ENCODE measurements around the gene NGF. TPM values are rescaled to one million over a fixed set of nuclear protein-coding genes. Genes with fewer than 3 reads are reported as not detected.
"Not testable (repeated sequence)": the region's sequence is repeated elsewhere in the genome, so short reads cannot be mapped to it uniquely, and the experiment has no call there.

NGF gene
- not detected for total RNA-seq

DNA sequence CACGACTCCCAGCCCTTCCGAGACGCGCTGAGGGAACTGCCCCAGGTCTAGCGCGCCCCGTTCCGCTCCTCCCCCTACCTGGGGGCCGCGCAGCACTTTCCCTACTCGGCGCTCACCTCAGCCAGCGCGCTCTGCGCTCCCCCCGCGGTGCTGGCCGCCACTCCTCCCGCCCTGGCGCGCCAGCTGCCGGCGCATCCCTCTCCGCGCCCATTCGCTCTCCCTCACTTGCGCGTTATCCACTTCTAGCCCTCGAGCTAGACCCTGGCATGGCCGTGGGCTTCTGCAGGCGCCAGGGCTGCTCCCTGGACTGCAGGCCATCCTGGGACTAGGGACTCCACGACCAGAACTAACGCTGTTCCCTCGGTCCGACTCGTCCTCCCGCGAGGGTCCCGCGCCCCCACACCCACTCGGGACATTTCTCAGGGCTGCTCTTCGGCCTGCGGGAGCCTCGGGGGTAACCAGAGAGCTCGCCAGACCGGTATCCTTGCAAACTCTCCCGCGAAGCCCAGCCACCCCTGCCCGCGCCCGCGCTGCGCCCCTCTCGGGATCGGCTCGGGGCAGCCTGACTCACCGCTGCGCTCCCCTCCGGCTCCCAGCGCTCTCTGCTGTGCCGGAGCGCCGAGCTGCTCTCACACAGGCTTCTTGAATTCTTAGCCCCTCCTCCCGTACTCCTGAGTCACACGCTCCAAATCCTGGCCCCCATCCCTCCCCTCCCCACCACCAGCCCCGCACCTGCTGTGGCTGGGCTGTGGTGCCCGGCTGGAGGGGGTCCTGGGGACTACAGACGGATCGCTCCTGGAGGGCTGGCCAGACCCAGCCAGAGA lies at the start of gene NGF:
TSS of gene NGF (minus strand) at position 617 of the 824 bp plus-strand sequence. CDS start 51,454 bp downstream, outside the sequence.
- CTCF ChIA-PET, result interaction anchor here (1.0 kb wide), 1 partner anchor 207 kb away, joined by 5 read pairs; no protein-coding TSS in a partner anchor
- Mint-ChIP-seq H3K27ac (no peak within 1 kb of the TSS), H3K4me1 (no peaks in the 10 kb centered on the region), H3K36me3 (ENCODE audit: low read depth) (no peaks in the 10 kb centered on the region), H3K27me3 (peaks cover 37% of the 10 kb centered on the region), H3K9me3 (no peaks in the 10 kb centered on the region), H3K4me3 (no peak within 1 kb of the TSS)
- DNase-seq, result no peak
- POLR2A ChIA-PET, result no interaction called here

DNA sequence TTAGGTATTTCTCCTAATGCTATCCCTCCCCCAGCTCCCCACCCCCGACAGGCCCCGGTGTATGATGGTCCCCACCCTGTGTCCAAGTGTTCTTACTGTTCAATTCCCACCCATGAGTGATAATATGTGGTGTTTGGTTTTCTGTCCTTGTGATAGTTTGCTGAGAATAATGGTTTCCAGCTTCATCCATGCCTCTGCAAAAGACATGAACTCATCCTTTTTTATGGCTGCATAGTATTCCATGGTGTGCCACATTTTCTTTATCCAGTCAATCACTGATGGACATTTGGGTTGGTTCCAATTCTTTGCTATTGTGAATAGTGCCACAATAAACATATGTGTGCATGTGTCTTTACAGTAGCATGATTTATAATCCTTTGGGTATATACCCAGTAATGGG lies 45.4 kb upstream of the NGF start:
- H3K9me3 Mint-ChIP-seq; DNase-seq; POLR2A ChIA-PET; H3K4me1 Mint-ChIP-seq; H3K36me3 Mint-ChIP-seq (ENCODE audit: low read depth); H3K27me3 Mint-ChIP-seq; H3K27ac Mint-ChIP-seq; H3K4me3 Mint-ChIP-seq; CTCF ChIA-PET: not testable (repeated sequence)

DNA sequence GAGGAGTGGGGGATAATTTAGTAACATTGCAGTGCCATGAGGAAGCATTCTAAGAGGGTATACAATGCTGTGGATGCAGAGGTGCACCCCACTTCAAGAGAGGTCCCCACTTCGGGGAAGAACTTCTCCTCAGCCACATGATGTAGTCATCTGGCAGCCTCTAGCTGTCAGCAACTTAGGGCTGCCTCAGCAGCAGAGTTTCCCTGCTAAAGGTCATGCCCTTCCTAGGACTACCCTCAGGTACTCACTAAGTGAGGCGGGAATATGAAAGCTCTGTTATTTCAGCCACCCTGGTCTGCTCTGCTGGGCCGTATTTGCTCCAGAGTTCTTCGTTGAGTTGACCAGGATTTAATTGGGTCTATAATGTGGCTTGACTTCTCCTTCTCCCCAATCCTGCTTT lies 41.9 kb upstream of the NGF start:
- Mint-ChIP-seq H3K9me3 (no peaks in the 10 kb centered on the region), H3K4me3 (no peak overlapping the region)

DNA sequence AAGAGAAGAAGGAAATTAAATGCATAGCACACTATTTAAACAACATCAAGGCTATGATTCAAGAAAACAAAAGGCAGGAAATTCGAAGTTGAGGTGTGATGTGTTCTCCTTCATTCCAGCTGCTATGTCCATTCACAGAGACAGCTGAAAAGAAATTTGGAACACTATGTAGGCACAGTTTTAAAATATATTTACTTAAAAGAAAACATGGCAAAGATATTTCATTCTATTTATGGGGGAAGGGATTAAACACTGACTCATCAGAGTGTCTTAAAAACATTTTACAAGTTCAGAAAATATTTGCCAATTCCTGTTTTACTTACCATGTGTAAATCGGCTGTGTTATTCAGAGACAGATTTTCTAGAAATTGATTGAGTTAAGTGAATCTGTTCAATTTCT lies 39.4 kb upstream of the NGF start:
- H3K4me1 Mint-ChIP-seq, result no peaks in the 10 kb centered on the region
- DNase-seq, result no peak
- CTCF ChIA-PET, result no interaction called here
- no peak overlapping the region for H3K4me3 Mint-ChIP-seq
- peaks cover 6% of the 10 kb centered on the region for H3K27me3 Mint-ChIP-seq
- no peaks in the 10 kb centered on the region for H3K36me3 Mint-ChIP-seq (ENCODE audit: low read depth)
- POLR2A ChIA-PET, result no interaction called here
- no peak overlapping the region for H3K27ac Mint-ChIP-seq
- no peaks in the 10 kb centered on the region for H3K9me3 Mint-ChIP-seq

More for the DNA sequence above, 41.9 kb upstream of the NGF start:
- H3K27ac Mint-ChIP-seq, result no peak overlapping the region
- no peaks in the 10 kb centered on the region for H3K4me1 Mint-ChIP-seq
- no peak for DNase-seq
- peaks cover 6% of the 10 kb centered on the region for H3K27me3 Mint-ChIP-seq
- no peaks in the 10 kb centered on the region for H3K36me3 Mint-ChIP-seq (ENCODE audit: low read depth)
- ChIA-PET POLR2A (no interaction called here), CTCF (no interaction called here)

DNA sequence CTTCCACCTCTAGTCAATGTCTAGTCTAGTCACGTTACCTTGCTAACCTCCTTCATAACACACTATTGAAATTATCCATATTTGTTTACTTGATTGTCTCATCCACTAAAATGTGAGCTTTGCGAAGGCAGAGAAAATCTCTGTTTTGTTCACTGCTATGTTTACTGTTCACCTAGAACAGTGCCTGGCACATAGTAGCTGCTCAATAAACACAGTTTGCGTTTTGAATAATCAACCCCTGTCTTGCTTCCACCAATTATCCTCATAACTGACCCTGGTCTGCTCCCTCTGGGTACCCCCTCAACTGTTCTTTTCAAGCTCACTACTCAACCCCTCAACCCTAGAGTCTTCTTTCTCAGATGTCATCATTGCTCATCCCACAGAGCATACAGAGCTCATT lies 36.5 kb upstream of the NGF start:
- ChIA-PET POLR2A (no interaction called here), CTCF (no interaction called here)
- no peak for DNase-seq
- Mint-ChIP-seq H3K9me3 (no peaks in the 10 kb centered on the region), H3K36me3 (ENCODE audit: low read depth) (no peaks in the 10 kb centered on the region), H3K4me1 (no peaks in the 10 kb centered on the region), H3K27ac (no peak overlapping the region), H3K4me3 (no peak overlapping the region), H3K27me3 (peaks cover 4% of the 10 kb centered on the region)

DNA sequence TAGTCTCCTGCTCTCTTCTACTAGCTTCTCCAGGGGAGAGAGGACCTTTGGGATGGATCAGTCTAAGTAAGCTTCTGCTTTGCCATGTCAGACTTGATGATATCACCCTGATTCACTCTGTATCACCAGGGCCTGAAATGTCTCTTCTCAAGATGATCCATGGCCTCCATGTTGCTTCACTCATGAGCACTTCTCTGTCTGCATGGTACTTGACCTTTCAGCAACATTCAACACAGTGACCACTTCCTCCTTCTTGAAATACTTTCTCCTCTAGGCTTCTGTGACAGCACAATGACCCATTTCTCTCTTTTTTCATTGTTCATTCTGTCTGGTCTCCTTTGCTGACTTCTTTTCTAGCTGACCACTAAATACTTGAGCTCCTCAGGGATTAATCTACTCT lies 35.3 kb upstream of the NGF start:
- no peak for DNase-seq
- CTCF ChIA-PET, result no interaction called here
- POLR2A ChIA-PET, result no interaction called here
- no peak overlapping the region for H3K27ac Mint-ChIP-seq
- no peak overlapping the region for H3K4me3 Mint-ChIP-seq
- no peaks in the 10 kb centered on the region for H3K9me3 Mint-ChIP-seq
- no peaks in the 10 kb centered on the region for H3K4me1 Mint-ChIP-seq
- H3K36me3 Mint-ChIP-seq (ENCODE audit: low read depth), result no peaks in the 10 kb centered on the region
- H3K27me3 Mint-ChIP-seq, result peaks cover 1% of the 10 kb centered on the region

DNA sequence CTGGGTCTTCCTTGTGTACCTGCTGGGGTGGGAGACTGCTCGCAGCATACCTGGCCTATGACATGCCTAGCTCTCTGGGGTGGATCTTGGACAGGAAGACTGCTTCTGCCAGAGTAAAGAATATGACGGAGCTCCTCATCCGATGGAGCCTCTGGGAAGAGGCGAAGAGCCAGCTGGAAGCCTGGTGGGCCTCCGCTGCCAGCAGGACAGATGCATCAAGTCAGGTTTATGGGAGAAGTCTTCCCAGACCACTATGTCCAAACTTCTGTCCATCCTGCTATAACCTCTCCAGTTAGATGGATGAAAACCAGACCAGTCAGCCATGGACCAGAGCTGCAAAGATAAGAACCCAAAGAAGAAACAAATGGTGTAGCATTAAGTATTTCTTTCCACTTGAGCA lies 27.7 kb upstream of the NGF start:
- H3K27me3 Mint-ChIP-seq, result no peaks in the 10 kb centered on the region
- H3K9me3 Mint-ChIP-seq, result no peaks in the 10 kb centered on the region
- H3K4me3 Mint-ChIP-seq, result no peak overlapping the region
- no peak overlapping the region for H3K27ac Mint-ChIP-seq
- ChIA-PET CTCF (no interaction called here), POLR2A (no interaction called here)
- H3K36me3 Mint-ChIP-seq (ENCODE audit: low read depth), result no peaks in the 10 kb centered on the region
- DNase-seq, result no peak
- no peaks in the 10 kb centered on the region for H3K4me1 Mint-ChIP-seq

DNA sequence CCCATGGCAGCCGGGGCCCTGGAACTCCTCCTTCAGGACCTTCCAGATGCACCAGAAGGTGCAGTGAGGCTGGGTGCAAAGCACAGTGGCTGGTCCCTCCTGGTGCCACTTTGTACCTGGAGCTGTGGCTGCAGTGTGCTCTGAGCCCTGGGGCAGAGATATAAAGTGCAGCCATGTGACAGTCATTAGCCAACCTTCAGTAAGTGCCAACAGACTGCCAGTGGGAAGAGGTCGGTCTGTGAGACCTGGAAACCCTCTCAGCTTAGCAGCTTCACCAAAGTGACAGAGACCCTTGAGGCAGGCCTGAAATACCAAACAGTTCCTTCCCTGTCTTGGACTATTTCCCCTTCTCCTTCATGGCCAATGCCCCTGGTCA lies 26.7 kb upstream of the NGF start:
- no peaks in the 10 kb centered on the region for H3K36me3 Mint-ChIP-seq (ENCODE audit: low read depth)
- no peaks in the 10 kb centered on the region for H3K27me3 Mint-ChIP-seq
- H3K9me3 Mint-ChIP-seq, result no peaks in the 10 kb centered on the region
- no peaks in the 10 kb centered on the region for H3K4me1 Mint-ChIP-seq
- DNase-seq, result no peak
- H3K27ac Mint-ChIP-seq, result no peak overlapping the region
- H3K4me3 Mint-ChIP-seq, result no peak overlapping the region
- ChIA-PET POLR2A (no interaction called here), CTCF (no interaction called here)

DNA sequence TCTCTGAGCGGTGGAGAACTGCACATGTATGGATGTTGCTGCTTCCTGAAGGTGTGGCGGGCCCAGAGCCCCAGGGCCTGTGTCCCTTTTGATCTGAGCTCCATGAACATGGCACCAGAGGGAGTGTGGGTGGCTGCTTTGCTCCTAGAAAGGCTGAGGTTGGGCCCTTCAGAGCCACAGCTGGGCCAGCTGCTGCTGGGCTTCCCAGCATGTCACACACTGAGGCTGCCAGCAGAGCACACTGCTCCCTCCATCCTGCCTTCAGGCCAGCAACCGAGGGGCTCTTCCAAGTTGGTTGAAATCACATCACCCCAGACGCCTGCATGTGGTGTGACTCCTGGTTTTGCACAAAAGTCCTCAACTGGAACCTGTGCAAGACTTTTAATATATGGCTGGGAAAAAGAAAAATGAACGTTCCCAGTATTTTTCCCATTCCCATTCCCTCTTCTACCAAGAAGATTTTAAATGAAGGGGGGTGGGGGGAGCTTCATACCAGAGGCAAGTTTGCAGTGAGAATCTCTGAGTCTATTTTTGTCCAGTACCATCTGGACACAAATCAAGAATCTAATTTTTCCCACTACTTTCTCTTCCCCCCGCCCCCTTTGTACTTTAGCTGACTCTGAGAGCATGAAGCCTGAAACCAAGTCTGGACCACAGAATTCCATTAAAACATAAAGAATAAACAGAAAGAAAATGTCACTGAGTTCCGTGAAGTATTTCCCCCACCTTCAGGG lies 26.2 kb upstream of the NGF start:
- Mint-ChIP-seq H3K4me3 (no peak overlapping the region), H3K27ac (no peak overlapping the region), H3K4me1 (no peaks in the 10 kb centered on the region), H3K9me3 (no peaks in the 10 kb centered on the region), H3K27me3 (no peaks in the 10 kb centered on the region), H3K36me3 (ENCODE audit: low read depth) (no peaks in the 10 kb centered on the region)
- DNase-seq, result no peak
- ChIA-PET POLR2A (no interaction called here), CTCF (interaction anchor here (1.2 kb wide), 1 partner anchor 18 kb away, joined by 3 read pairs; no protein-coding TSS in a partner anchor)

DNA sequence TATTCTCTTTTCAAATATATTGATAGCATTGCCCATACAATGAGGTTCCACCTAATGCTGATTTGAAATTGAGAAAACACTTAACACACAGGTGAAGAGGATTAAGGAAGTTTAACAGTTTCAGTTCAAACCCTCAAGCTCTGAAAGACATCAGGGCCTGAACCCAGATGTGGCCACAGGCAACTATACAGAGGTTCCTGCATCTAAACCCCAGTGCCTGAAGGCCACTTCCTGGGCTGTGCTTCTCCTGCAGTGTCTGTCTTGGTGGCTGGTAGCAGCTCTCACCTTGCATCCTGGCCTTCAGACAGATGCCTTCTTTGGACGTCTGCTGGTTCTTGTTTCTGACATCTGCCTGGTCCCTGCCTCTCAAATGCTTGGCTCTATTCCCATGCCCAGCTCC lies 25.1 kb upstream of the NGF start:
- no peak overlapping the region for H3K4me3 Mint-ChIP-seq
- no peaks in the 10 kb centered on the region for H3K36me3 Mint-ChIP-seq (ENCODE audit: low read depth)
- H3K9me3 Mint-ChIP-seq, result no peaks in the 10 kb centered on the region
- H3K4me1 Mint-ChIP-seq, result no peaks in the 10 kb centered on the region
- ChIA-PET CTCF (interaction anchor here (1.2 kb wide), 1 partner anchor 17 kb away, joined by 3 read pairs; no protein-coding TSS in a partner anchor), POLR2A (no interaction called here)
- no peak for DNase-seq
- no peak overlapping the region for H3K27ac Mint-ChIP-seq
- H3K27me3 Mint-ChIP-seq, result no peaks in the 10 kb centered on the region

DNA sequence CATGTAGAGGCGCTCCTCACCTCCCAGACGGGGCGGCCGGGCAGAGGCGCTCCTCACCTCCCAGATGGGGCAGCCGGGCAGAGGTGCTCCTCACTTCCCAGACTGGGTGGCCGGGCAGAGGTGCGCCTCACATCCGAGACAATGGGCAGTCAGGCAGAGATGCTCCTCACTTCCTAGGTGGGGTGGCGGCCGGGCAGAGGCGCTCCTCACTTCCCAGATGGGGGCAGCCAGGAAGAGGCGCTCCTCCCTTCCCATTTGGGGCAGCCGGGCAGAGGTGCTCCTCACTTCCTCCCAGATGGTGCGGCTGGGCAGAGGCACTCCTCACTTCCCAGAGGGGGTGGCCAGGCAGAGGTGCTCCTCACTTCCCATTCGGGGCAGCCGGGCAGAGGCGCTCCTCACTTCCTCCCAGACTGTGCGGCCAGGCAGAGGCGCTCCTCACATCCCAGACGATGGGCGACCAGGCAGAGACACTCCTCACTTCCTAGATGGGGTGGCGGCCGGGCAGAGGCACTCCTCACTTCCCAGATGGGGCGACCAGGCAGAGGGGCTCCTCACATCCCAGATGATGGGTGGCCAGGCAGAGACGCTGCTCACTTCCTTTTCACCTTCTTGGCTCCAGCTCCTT lies 22.6 kb upstream of the NGF start:
- H3K9me3 Mint-ChIP-seq; POLR2A ChIA-PET; H3K27me3 Mint-ChIP-seq; H3K27ac Mint-ChIP-seq; CTCF ChIA-PET; H3K4me1 Mint-ChIP-seq; H3K36me3 Mint-ChIP-seq (ENCODE audit: low read depth); DNase-seq; H3K4me3 Mint-ChIP-seq: not testable (repeated sequence)

DNA sequence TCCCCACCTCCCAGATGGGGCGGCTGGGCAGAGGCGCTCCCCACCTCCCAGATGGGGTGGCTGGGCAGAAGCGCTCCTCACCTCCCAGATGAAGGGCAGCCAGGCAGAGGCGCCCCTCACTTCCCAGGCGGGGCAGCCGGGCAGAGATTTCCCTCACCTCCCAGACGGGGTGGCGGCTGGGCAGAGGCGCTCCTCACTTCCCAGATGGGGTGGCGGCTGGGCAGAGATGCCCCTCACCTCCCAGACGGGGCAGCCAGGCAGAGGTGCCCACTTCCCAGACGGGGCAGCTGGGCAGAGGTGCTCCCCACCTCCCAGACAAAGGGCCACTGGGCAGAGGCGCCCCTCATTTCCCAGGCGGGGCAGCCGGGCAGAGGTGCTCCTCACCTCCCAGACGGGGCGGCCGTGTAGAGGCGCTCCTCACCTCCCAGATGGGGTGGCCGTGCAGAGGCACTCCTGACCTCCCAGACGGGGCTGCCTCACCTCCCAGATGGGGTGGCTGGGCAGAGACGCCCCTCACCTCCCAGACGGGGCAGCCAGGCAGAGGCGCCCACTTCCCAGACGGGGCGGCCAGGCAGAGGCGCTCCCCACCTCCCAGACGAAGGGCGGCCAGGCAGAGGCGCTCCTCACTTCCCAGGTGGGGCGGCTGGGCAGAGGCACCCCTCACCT lies 21.9 kb upstream of the NGF start:
- H3K27me3 Mint-ChIP-seq; POLR2A ChIA-PET; CTCF ChIA-PET; H3K4me1 Mint-ChIP-seq; H3K36me3 Mint-ChIP-seq (ENCODE audit: low read depth); H3K27ac Mint-ChIP-seq; H3K4me3 Mint-ChIP-seq; DNase-seq; H3K9me3 Mint-ChIP-seq: not testable (repeated sequence)

DNA sequence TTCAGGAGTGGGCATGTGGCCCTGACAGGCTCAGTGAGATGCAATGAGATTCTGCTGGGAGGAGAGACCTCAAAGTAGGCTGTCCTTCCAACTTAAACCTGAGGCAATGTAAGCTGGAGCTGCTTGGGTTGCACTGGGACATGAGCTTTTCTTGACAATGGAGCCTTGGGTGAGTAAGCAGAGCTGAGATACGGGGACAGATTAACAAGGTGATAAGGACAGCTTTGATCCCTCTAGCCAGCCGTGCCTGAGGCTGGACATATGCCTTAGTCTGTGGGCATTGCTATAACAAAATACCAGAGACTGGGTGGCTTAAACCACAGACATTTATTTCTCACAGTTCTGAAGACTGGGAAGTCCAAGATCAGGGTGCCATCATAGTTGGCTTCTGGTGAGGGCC lies 18.3 kb upstream of the NGF start:
- no peak for DNase-seq
- ChIA-PET CTCF (no interaction called here), POLR2A (no interaction called here)
- Mint-ChIP-seq H3K9me3 (no peaks in the 10 kb centered on the region), H3K4me1 (no peaks in the 10 kb centered on the region), H3K36me3 (ENCODE audit: low read depth) (no peaks in the 10 kb centered on the region), H3K27me3 (peaks cover 3% of the 10 kb centered on the region), H3K27ac (no peak overlapping the region), H3K4me3 (no peak overlapping the region)
